GM12891 (cell line): ENCODE data around the gene SLC35F4.

Experiments
- POLR2A ChIP-seq: IDR thresholded peaks from 2 replicates; pipeline ENCODE4 v1.6.1; 2011; ENCODE audit warnings: low read depth, low read length, control low read depth
- POLR2AphosphoS5 ChIP-seq: IDR thresholded peaks from 2 replicates; pipeline ENCODE4 v1.6.1; 2011; ENCODE audit warnings: low read depth, low read length, control low read depth
- TAF1 ChIP-seq: IDR thresholded peaks from 2 replicates; pipeline ENCODE4 v1.6.1; 2011; ENCODE audit warnings: low read depth, low read length, control low read depth

DNA sequence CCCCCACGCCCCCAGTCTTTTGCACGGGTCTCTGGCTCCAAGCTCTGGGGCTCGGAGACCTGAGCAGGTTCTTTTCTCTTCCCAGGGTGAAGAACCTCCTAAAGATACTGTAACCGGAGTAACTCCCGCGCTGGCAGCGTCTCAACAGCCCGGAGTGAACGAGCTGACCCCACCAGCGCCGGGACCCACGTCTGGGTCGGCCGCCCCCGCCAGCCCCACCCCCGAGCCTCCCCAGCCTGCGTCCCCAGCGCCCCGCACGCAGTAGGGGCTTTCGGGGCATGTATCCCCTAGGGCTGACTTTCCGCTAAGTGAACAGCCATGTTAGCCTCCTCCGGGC lies 858 bp downstream of the SLC35F4 start:
- TF ChIP-seq POLR2A: no peak
- no peak for TF ChIP-seq POLR2AphosphoS5
- no peak for TF ChIP-seq TAF1
